Large intestine (tissue), 3 donors: ENCODE measurements around the gene PSAPL1. TPM values are rescaled to one million over a fixed set of nuclear protein-coding genes. Genes with fewer than 3 reads are reported as not detected.

Experiments used
- DNase-seq, 2 donors: peaks; one replicate each; pipeline versions ENCODE4 v3.0.0 to v3.0.0-alpha.2; 2013
- H3K27ac ChIP-seq: one replicate; pipeline ENCODE4 v1.5.1; 2013; ENCODE audit warnings: low read length
- H3K27me3 ChIP-seq: 2 replicates; pipeline ENCODE4 v1.6.1; 2013; ENCODE audit warnings: low read length; ENCODE audit not compliant: control insufficient read depth, insufficient read depth
- H3K36me3 ChIP-seq: 2 replicates; pipeline ENCODE4 v1.6.1; 2013; ENCODE audit warnings: low read length; ENCODE audit not compliant: control insufficient read depth, insufficient read depth
- H3K4me1 ChIP-seq: one replicate; pipeline ENCODE4 v1.6.1; 2013; ENCODE audit warnings: low read length; ENCODE audit not compliant: control insufficient read depth, insufficient read depth
- H3K4me3 ChIP-seq: one replicate; pipeline ENCODE4 v1.5.1; 2013; ENCODE audit warnings: low read length
- H3K9me3 ChIP-seq: one replicate; pipeline ENCODE4 v1.6.1; 2013; ENCODE audit warnings: mild to moderate bottlenecking, low read depth, low read length, moderate library complexity; ENCODE audit not compliant: control insufficient read depth
- WGBS: methylation state at CpG from one replicate; pipeline ENCODE4 v1.1.5; 2013; ENCODE audit warnings: low lambda C conversion rate; ENCODE audit not compliant: insufficient coverage; 5-methylcytosine and 5-hydroxymethylcytosine counted together
- polyA plus RNA-seq: library from polyadenylated mRNA; unstranded; fragments of 120-200 nt; gene quantifications from one replicate; pipeline ENCODE4 v1.2.1, GENCODE V29; 2013

PSAPL1 gene
- polyA plus RNA-seq, 1 donor = 0.49 TPM

- no peak for DNase-seq
Measured at GRCh38 chr4:7381221-7381889, 53.4 kb downstream of the PSAPL1 start.

More at GRCh38 chr4:7381221-7381889, 53.4 kb downstream of the PSAPL1 start:
- H3K9me3 ChIP-seq = no peaks in the 10 kb centered on the region
- no CpG with 5 or more reads among the region's 9 CpGs for WGBS
- no peaks in the 10 kb centered on the region for H3K36me3 ChIP-seq
- H3K27me3 ChIP-seq = no peaks in the 10 kb centered on the region
- no peak overlapping the region for H3K27ac ChIP-seq
- H3K4me3 ChIP-seq = no peak overlapping the region
- H3K4me1 ChIP-seq = no peaks in the 10 kb centered on the region

Other genes with a start within 250 kb of the PSAPL1 start
- gene SORCS2, start 242.4 kb downstream of the PSAPL1 start, polyA plus RNA-seq = 3.6 TPM